Dermis microvascular lymphatic vessel endothelial cell (primary cell): ENCODE results near the gene CTSD. TPM values are rescaled to one million over a fixed set of nuclear protein-coding genes. Genes with fewer than 3 reads are reported as not detected.
A peak's percentile ranks its signal among the peaks of the same experiment; 100 is the strongest.

ENCODE experiments used
- DNase-seq, 2 donors: peaks; one replicate each; pipeline versions ENCODE4 v3.0.0 to v3.0.0-alpha.2; 2010; ENCODE audit warnings: low read depth in 2 of 2
- total RNA-seq: library from RNA; depleted of rRNA; stranded (reverse); fragments of >200 nt; gene quantifications from 2 replicates; pipeline ENCODE4 v1.2.1, GENCODE V29; 2014

CTSD gene
- total RNA-seq, 1 donor from 2014 or later, result 105 TPM

GRCh38 chr11:1755692-1756561 lies 7.8 kb downstream of the CTSD start:
- no peak for DNase-seq

GRCh38 chr11:1755344-1755691 lies 8.4 kb downstream of the CTSD start:
- no peak for DNase-seq

- DNase-seq, result no peak
Observed at GRCh38 chr11:1754376-1755150, 9.2 kb downstream of the CTSD start.

DNA sequence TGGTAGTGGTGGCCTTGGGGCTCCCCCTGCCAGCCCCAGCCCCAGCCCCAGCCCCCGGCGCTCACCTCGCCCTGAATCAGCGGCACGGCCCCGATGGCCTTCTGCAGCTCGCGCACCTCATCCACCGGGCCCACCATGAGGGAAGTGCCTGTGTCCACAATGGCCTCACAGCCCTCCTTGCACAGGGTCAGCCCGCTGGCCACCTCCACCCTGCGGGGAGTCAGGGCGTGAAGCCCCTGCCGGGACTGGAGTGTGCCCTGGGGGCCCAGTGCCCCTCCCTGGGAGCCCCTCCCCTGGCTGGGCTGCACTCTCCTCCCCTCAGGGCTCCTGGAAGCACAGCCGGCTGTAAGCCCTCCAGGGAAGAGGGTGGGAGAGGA lies 9.8 kb downstream of the CTSD start:
- DNase-seq, result no peak

- DNase-seq, result no peak
Observed at GRCh38 chr11:1753229-1753928, 10.3 kb downstream of the CTSD start.

DNA sequence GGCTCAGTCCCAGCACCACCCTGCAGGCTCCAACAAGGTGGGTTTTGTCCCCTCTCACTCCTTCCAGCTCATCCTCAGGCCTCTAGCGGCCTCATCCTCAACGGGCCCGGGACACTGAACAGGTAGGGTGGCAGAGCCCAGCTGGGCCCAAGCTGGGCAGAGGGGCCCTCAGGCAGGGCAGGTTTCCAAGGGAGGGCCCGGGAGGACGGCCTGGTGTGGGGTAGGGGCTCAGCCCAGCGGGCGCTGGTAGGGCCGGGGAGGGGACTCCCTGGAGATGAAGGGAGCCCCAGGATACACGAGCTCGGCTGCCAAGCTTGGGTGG lies 10.9 kb downstream of the CTSD start:
- no peak for DNase-seq

- no peak for DNase-seq
Observed at GRCh38 chr11:1751999-1752906, 11.5 kb downstream of the CTSD start.

DNA sequence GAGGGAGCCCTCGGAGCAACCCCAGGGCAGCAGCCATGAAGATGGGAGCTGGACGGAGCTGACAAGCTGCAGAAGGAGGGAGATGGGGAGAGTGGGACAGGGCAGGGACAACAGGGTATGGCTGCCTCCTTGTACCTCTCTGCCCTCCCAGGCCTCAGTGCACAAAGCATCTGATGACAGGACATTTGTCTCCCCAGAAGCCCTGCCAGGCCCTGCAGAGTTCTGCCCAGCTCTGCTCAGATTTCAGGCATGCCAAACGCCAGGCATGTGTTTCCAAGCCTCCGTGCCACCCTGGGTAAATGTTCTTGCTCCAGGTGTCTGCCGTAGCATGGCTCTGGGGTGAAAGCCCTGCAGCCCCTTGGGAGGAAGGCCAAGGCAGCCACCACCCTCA lies 12.2 kb downstream of the CTSD start:
- no peak for DNase-seq

- no peak for DNase-seq
Observed at GRCh38 chr11:1750840-1751530, 12.7 kb downstream of the CTSD start.

- no peak for DNase-seq
Observed at GRCh38 chr11:1750481-1750839, 13.3 kb downstream of the CTSD start, which contains the start of gene IFITM10. IFITM10 (minus strand) TSS chr11:1750595; CDS start chr11:1750442, 153 bp downstream.

DNA sequence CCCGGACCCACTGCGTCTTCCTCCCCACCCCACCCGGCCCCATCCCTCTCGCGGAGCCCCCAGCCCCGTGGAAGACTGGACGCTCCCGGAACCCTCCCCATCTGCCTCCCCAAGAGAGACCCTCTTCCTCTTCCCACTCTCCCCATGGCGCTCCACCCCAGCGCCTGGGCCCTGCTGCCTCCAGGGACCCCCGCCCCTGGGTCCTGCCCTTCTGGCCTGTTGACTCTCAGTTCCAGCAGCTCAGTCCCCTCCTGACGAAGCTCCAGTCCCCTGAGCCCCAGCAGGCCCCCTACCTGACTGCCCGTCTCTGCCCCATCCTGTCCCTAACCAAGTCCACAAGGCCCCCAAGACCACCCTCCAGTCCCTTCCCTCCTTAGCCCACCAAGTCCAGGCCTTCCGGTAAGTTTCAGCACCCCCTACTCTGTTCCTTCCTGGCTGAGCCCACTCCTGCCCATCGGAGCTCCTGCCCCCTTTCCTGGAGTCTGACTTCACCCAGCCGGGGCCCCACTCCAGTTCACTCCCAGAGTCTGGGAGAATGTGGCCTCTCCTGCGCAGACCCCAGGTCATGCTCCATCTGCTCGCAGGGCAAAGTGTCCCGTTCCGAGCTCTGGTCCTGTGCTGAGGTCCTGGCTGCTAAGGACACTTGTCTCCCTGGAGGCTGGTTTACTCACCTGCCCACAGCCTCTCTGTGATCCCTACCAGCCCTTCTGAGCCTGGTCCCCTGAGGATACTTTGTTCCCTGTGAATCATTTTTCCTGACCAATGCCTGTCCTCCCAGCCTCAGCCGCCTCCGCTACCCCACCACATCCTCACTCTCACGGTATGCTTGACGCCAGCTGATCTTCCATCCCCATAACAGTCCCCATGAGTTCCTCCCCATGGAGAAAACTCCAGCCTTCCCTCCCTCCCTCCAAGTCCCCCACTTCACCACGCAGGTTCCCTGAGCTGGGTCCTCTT lies 14.1 kb downstream of the CTSD start:
- peak in 1 of 2 donors; percentile 22 for DNase-seq

DNA sequence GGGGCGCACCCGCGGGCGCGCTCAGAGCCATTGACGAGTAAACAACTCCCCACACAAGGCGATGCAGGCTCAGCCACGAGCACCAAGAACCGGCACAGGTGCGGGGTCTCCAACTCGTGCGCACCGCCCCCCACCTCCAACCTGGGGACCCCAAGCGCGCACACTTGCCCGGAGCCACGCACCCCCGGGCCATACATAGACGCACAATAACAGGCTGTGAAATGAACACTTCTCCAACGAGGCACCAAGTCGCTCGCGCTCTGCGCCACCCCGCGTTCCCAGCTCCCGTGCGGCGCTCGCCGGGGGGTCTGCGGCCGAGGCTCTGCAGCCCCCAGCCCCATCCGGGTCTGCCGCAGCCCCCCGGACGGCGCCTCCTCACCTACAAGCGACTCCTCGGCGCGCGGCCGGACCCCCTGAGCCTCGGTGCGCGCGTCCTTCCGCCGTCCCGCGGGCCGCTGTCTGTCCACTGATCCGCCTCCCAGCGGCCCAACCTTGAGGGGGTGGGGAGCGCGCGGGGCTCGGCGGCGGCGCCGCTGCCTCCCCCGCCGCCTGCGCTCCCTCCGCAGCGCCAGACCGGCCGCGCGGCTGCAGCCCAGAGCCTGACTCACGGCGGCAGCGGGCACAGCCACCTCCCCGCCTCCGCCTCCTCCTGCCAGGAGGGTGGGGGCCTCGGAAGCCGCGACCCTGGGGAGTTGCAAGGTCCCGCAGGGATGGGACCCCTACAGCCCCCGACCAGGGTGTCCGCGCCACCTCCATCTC lies 14.9 kb downstream of the CTSD start:
- no peak for DNase-seq

GRCh38 chr11:1747753-1748635 lies 15.7 kb downstream of the CTSD start:
- no peak for DNase-seq

DNA sequence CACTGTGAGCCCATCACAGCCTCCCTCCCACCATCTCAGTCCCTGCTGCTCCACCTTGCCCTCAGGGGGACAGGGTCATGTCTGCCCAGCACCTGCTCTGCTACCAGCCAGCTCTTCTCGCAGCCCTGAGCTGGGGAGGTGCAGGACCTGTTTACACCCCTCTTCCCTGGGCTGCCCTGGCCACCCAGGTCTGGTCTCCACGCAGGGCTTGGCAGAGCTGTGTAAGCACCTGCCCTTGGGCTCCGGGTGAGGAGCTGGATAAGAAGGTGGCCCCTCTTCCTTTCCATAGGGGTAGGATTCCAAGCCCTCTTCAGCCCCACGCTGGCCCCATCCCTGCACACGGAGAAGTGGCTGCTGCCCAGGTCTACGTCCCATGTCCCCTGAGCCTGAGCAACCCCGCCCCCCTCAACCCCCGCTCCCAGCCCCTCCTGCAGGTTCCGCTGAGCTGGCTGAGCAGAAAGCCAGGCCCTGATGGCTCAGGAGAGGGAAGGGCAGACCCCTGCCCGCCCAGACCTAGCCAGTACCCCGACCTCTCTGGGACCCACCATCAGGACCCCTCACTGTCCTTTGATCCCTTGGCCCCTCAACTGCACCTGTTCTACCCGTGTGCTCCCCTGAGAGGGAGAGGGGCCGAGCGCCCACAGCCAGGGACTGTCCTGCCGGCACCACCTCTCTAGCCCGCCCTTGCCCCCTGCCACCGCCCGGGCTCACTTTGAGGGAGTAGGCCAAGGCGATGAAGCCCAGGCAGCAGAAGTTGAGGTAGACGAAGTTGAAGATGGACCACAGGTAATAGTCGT lies 16.6 kb downstream of the CTSD start:
- no peak for DNase-seq

- no peak for DNase-seq
Observed at GRCh38 chr11:1746511-1746931, 17.2 kb downstream of the CTSD start.

GRCh38 chr11:1745701-1746320 lies 17.9 kb downstream of the CTSD start:
- DNase-seq, result no peak
